Epidermal melanocyte (primary cell): ENCODE measurements around the gene FGF22.

Source experiments
- DNase-seq: peaks from one replicate; pipeline ENCODE4 v3.0.0; 2011; ENCODE audit warnings: low spot score; ENCODE audit not compliant: insufficient read length

Gene FGF22

GRCh38 chr19:643736-644135 is 4.1 kb downstream of the FGF22 start:
- DNase-seq, result no peak

- no peak for DNase-seq
These were observed 4.7 kb downstream of the FGF22 start for GRCh38 chr19:644363-644762.

DNA sequence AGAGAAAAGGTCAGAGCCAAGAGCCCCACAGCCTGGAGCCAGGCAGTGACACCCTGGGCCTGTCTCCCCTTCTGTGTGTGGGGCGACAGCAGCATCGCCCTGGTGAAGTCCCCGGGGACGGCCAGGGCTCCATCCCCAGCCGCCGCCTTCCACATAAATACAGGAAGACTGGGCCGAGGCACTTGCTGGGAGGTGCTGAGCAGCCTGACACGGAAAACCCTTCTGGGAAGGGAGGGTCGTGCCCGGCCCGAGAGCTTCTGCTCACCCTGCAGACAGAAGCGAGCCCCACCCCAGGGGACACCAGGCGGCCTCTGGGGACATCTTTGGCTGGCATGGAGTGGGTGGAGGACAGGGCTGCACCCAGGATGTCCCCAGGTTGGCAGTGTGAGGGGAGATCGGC is 5.1 kb downstream of the FGF22 start:
- no peak for DNase-seq

DNA sequence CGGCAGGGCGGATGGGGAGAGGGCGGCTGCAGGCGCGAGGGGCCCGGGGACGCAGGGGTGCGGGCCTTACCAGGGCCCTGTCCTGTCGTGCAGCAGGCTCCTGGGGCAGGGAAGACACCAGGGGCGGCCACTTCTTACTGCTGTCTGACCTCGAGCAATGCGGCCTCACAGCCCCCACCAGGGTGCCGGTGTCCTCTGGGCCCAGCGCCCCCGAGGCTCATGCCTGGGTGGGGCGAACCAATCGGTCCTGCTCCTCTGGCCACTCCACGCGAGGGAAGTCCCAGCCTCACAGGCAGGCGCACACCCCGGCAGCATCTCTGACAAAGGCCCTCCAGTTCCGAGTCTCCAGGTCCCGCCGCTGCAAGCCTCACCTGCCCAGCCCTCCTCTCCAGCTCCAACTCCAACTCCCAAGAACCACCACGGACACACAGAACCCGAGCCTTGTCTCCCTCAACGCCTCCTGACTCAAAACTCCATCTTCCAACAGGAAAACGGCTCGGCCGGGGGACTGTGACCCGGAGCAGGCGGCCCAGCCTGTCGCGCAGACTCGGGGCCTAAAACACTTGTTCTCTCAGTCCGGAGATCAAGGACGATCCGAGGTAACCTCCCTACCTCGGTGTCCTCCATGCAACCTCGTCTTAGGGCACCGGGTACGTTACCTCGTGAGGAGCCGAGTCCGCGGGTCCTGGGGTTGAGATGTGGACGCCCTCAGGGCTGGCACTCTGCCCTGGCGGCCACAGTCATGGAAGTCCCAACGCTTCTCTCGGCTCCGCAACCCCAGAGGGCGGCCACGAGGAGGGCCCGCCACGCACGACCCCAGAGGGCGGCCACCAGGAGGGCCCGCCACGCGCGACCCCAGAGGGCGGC is 6.5 kb downstream of the FGF22 start:
- no peak for DNase-seq

GRCh38 chr19:646779-647565 is 7.3 kb downstream of the FGF22 start:
- no peak for DNase-seq

GRCh38 chr19:647566-648284 is 8.0 kb downstream of the FGF22 start:
- no peak for DNase-seq

- DNase-seq, result no peak
These were observed 8.6 kb downstream of the FGF22 start for GRCh38 chr19:648305-648704.

DNA sequence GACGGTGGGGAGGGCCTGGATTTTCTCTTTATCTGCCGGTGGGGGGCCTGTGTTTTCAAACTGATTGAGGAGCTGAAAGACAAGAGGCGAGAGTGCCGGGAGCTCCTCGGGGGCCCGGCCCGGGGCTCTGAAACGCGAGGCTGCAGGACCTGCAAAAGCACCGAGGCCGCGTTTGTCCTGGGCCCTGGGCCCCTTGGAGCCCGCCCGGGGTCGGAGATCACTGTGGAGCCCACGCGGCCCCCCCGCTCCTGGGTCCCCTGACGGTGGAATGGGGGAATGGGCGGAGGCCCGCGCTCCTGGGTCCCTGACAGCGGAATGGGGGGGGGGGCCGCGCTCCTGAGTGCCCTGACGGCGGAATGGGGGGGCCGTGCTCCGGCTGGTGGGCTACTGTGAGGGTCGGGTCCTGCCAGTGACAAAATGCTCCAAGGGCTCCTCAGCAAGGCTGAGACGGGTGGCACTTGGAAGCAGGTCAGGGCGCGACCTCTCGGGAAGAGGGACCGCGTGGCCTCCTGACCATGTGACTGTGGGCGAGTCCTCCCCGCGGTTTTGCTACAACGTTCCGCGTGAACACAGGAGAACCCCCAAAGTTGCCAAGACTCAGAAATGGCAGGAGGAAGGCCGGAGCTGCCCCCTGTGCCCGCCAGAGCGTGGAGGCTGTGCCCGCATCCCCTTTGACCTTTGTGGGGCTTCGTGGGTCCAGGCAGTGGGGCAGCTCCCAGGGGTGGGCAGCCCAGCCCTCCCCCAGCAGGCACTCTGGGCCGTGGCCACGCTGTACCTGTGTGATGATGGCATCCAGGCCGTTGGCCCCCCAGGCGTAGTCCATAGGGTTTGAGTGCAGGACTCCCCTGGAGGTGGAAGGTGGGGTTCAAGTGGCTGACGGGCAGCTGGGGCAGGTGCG is 9.5 kb downstream of the FGF22 start:
- no peak for DNase-seq

DNA sequence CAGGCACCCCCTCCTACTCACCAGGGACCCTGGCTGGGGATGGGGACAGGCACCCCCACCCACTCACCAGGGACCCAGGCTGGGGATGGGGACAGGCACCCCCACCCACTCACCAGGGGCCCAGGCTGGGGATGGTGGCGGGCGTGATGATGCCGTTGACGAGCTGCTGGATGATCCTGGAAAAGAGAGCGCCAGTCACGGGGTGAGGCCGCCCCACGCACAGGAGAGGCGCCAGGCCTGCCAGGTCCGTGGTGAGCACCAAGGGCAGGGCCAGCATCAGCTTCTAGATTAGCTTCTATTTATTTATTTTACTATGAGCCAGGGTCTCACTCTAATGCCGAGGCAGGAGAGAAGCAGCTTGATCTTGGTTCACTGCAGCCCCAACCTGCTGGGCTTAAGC is 10.4 kb downstream of the FGF22 start:
- no peak for DNase-seq

GRCh38 chr19:651114-651818 is 11.6 kb downstream of the FGF22 start:
- DNase-seq, result no peak

GRCh38 chr19:651991-652390 is 12.3 kb downstream of the FGF22 start:
- DNase-seq, result no peak

DNA sequence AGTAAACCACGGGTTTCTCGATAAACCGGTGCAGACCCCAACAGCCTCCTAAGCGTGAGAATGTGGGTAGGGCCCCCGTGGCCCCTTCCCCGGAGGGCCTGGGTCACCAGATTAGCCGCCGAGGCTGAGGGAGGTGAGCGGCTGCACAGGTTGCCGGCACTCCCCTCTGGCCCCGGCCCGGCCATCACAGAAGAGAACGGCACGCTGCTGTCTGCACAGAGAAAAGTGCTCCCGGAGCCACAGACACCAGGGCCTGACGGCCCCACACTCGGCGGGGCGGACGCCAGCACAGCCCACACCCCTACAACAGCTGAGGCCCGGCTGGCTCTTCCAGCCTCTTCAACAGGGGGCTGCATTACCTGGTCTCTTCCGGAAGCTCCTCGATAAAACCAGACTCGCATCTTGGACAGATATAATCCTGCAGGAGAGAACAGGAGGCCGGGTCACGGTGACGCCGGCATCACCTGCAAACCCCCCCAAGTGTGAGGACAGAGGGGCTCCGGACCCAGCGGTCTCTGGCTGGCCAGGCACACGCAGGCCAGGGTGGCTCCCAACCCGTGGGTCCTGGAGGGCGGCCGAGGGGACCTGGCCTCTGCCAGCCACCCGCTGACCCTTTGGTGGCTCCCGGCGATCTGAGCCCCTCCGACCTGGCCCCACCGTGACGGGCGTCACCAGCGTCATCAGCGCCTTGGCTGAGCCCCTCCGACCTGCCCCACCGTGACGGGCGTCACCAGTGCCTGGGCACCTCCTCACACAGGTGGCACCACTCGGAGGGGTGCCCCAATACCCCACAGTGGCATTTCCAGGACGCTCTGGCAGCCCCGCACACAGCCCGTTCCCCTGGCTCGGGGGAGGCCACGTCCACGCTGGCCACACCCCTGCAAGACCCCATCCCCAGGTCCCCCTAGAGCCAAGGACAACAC is 13.0 kb downstream of the FGF22 start:
- no peak for DNase-seq

DNA sequence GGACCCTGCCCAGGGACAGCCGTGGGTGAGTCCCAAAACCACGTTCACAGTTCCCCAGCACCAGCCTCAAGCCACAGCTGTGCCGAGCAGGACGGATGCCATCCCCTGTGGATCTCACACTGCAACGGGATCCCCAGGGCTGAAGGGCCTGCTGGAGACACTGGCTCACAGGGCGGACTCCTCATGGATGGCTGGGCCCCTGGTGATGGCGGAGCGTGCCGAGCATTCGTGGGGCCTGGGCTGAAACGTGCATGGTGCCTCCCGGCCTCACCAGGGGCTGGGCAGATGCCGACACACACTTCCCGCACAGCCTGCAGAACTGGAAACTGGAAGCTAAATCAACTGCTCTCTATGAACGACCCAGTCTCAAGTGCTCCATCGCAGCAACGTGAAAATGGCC is 13.7 kb downstream of the FGF22 start:
- DNase-seq, result no peak

GRCh38 chr19:655691-656090 is 16.0 kb downstream of the FGF22 start:
- no peak for DNase-seq

GRCh38 chr19:656751-657559 is 17.3 kb downstream of the FGF22 start:
- DNase-seq, result no peak

DNA sequence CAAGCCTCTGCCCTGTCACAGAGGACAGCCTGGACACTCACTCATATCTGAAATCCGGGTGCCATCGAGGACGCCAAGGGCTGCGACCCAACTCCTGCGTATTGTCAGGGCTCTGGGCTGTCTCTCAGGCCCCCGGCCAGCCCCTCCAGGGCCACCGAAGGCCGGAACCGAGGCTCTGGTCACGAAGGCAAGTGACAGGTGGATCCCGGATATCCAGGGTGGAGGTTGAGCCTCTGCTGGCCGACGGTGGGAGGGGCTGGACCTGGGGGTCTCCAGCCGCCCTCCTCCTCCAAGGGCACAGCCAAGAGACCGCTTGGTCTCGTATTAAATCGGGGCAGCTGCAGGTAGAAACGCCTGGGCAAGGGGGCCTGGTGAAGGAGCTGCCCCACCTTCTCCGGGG is 17.9 kb downstream of the FGF22 start:
- DNase-seq, result no peak

DNA sequence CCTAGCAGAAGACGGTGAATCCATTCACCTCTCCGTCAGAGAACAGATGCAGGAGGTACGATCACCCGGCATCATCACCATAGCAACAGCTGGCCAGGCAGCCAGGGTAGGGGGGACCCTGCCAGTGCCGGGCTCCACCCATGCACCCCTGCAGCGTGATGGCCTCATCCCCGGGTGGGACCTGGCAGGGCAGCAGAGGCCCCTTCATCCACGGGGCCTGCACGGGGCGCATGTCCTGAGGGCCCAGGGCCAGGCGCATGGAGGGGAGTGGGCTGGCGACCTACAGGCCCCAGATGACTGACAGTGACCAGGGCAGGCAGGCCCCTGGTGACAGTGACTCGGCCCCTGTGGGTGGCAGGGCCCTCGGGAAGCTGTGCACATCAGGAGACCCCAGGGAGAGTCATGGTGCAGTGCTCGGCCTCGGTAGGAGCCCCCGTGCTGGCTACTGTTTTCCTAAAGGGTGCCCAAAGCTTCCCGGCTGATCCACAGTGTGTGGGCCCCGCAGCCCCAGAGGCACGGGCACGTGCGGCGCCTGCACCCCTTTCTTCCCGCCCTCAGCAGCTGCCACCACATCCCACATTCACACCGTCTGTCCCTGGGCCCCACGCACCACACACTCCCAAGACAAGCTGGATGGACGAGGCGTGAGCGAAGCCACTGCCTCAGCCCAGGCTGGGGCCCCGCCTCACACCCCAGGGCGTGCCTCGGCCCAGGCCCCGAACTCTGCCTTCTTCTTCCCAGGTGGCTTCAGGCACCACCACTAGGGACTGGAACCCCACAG is 18.6 kb downstream of the FGF22 start:
- DNase-seq, result no peak
